HUES64 (cell line): ENCODE results near the gene SYNE2.

ENCODE experiments used
- H3K27ac ChIP-seq: 2 replicates; pipeline ENCODE4 v1.7.0; 2013; ENCODE audit warnings: low read depth, low read length, inconsistent platforms
- H3K27me3 ChIP-seq: 2 replicates; pipeline ENCODE4 v1.6.1; 2013; ENCODE audit warnings: mild to moderate bottlenecking, low read length; ENCODE audit not compliant: insufficient read depth
- H3K36me3 ChIP-seq: 2 replicates; pipeline ENCODE4 v1.6.1; 2013; ENCODE audit warnings: mild to moderate bottlenecking, low read length; ENCODE audit not compliant: insufficient read depth
- H3K4me1 ChIP-seq: 2 replicates; pipeline ENCODE4 v1.6.1; 2013; ENCODE audit warnings: mild to moderate bottlenecking, low read length, moderate library complexity; ENCODE audit not compliant: insufficient read depth
- H3K4me3 ChIP-seq: 2 replicates; pipeline ENCODE4 v1.5.1; 2013; ENCODE audit warnings: mild to moderate bottlenecking, low read length, moderate library complexity
- H3K9ac ChIP-seq: 2 replicates; pipeline ENCODE4 v1.6.1; 2013; ENCODE audit warnings: mild to moderate bottlenecking, low read depth, low read length
- H3K9me3 ChIP-seq: 2 replicates; pipeline ENCODE4 v1.6.1; 2013; ENCODE audit warnings: low read depth, low read length; ENCODE audit not compliant: insufficient read depth
- WGBS: fragments of 150-250, 120-280 bp; methylation state at CpG from one replicate; pipeline ENCODE4 v1.1.7; 2013; ENCODE audit warnings: missing lambda C conversion rate; 5-methylcytosine and 5-hydroxymethylcytosine counted together

The SYNE2 gene

GRCh38 chr14:63877550-63877939 is 24.7 kb downstream of the SYNE2 start:
- Histone ChIP-seq H3K9me3 (no peaks in the 10 kb centered on the region), H3K4me1 (peaks cover 10% of the 10 kb centered on the region; the same call in 1 of the 2 replicates), H3K4me3 (no peak overlapping the region), H3K27me3 (no peaks in the 10 kb centered on the region), H3K9ac (no peak overlapping the region), H3K27ac (no peak overlapping the region), H3K36me3 (0 out of 2 replicates have a peak, but pooled peaks cover 3% of the 10 kb centered on the region)
- WGBS, result 95% methylated on average over 2 of the region's 3 CpGs

- no peak overlapping the region for H3K4me3 ChIP-seq
- WGBS, result 97% methylated on average over 3 of the region's 3 CpGs
Observed at GRCh38 chr14:63878052-63878451, 25.2 kb downstream of the SYNE2 start.

GRCh38 chr14:63878792-63879191 is 26.0 kb downstream of the SYNE2 start:
- Histone ChIP-seq H3K36me3 (0 out of 2 replicates have a peak, but pooled peaks cover 3% of the 10 kb centered on the region), H3K27ac (no peak overlapping the region), H3K9ac (no peak overlapping the region), H3K4me3 (no peak overlapping the region), H3K27me3 (no peaks in the 10 kb centered on the region), H3K4me1 (peaks cover 6% of the 10 kb centered on the region; the same call in 1 of the 2 replicates), H3K9me3 (no peaks in the 10 kb centered on the region)
- WGBS, result 98% methylated on average over 4 of the region's 4 CpGs

More at GRCh38 chr14:63878052-63878451, 25.2 kb downstream of the SYNE2 start:
- Histone ChIP-seq H3K36me3 (0 out of 2 replicates have a peak, but pooled peaks cover 3% of the 10 kb centered on the region), H3K27me3 (no peaks in the 10 kb centered on the region), H3K4me1 (peaks cover 10% of the 10 kb centered on the region; the same call in 1 of the 2 replicates), H3K9ac (no peak overlapping the region), H3K27ac (no peak overlapping the region), H3K9me3 (no peaks in the 10 kb centered on the region)

GRCh38 chr14:63881926-63882325 is 29.1 kb downstream of the SYNE2 start:
- WGBS, result 69% methylated on average over 4 of the region's 5 CpGs
- no peaks in the 10 kb centered on the region for H3K9me3 ChIP-seq

GRCh38 chr14:63887899-63888298 is 35.1 kb downstream of the SYNE2 start:
- Histone ChIP-seq H3K27me3 (no peaks in the 10 kb centered on the region), H3K9ac (no peak overlapping the region), H3K36me3 (0 out of 2 replicates have a peak, but pooled peaks cover 3% of the 10 kb centered on the region), H3K4me3 (no peak overlapping the region), H3K4me1 (peaks cover 32% of the 10 kb centered on the region), H3K27ac (no peak overlapping the region), H3K9me3 (no peaks in the 10 kb centered on the region)
- 95% methylated on average over 7 of the region's 7 CpGs for WGBS

More at GRCh38 chr14:63881926-63882325, 29.1 kb downstream of the SYNE2 start:
- H3K9ac ChIP-seq, result no peak overlapping the region
- 0 out of 2 replicates have a peak, but pooled peaks cover 6% of the 10 kb centered on the region for H3K36me3 ChIP-seq
- no peaks in the 10 kb centered on the region for H3K4me1 ChIP-seq
- no peak overlapping the region for H3K27ac ChIP-seq
- H3K4me3 ChIP-seq, result no peak overlapping the region
- no peaks in the 10 kb centered on the region for H3K27me3 ChIP-seq

GRCh38 chr14:63890553-63890952 is 37.7 kb downstream of the SYNE2 start:
- H3K4me3 ChIP-seq, result peak overlapping the region; percentile 28
- no peaks in the 10 kb centered on the region for H3K9me3 ChIP-seq
- H3K36me3 ChIP-seq, result no peaks in the 10 kb centered on the region
- peaks cover 44% of the 10 kb centered on the region for H3K4me1 ChIP-seq
- H3K27me3 ChIP-seq, result no peaks in the 10 kb centered on the region
- H3K9ac ChIP-seq, result peak overlapping the region; percentile 16; the same call in 1 of the 2 replicates
- peak overlapping the region; percentile 87 for H3K27ac ChIP-seq
- WGBS, result 71% methylated on average over 1 of the region's 1 CpG

GRCh38 chr14:63891148-63891975 is 38.6 kb downstream of the SYNE2 start:
- WGBS, result 6% methylated on average over 9 of the region's 10 CpGs
- Histone ChIP-seq H3K9me3 (no peaks in the 10 kb centered on the region), H3K27ac (peak overlapping the region; percentile 87), H3K27me3 (no peaks in the 10 kb centered on the region), H3K4me1 (peaks cover 44% of the 10 kb centered on the region), H3K9ac (peak overlapping the region; percentile 57), H3K4me3 (peak overlapping the region; percentile 38), H3K36me3 (no peaks in the 10 kb centered on the region)

- H3K4me1 ChIP-seq, result peaks cover 44% of the 10 kb centered on the region
- H3K9ac ChIP-seq, result peak overlapping the region; percentile 57
- 0 out of 2 replicates have a peak overlapping the region, but pooled peaks have one; percentile 38 for H3K4me3 ChIP-seq
- 74% methylated on average over 2 of the region's 2 CpGs for WGBS
- no peaks in the 10 kb centered on the region for H3K27me3 ChIP-seq
- H3K27ac ChIP-seq, result peak overlapping the region; percentile 87
- no peaks in the 10 kb centered on the region for H3K36me3 ChIP-seq
- H3K9me3 ChIP-seq, result no peaks in the 10 kb centered on the region
Observed at GRCh38 chr14:63892265-63892664, 39.5 kb downstream of the SYNE2 start.

GRCh38 chr14:63893701-63894458 is 41.1 kb downstream of the SYNE2 start:
- Histone ChIP-seq H3K9me3 (no peaks in the 10 kb centered on the region), H3K9ac (no peak overlapping the region), H3K4me1 (peaks cover 44% of the 10 kb centered on the region), H3K4me3 (no peak overlapping the region), H3K27me3 (no peaks in the 10 kb centered on the region), H3K36me3 (no peaks in the 10 kb centered on the region), H3K27ac (peak overlapping the region; percentile 56)
- 82% methylated on average over 5 of the region's 5 CpGs for WGBS

- Histone ChIP-seq H3K36me3 (no peaks in the 10 kb centered on the region), H3K9ac (no peak overlapping the region), H3K27me3 (no peaks in the 10 kb centered on the region), H3K9me3 (no peaks in the 10 kb centered on the region), H3K27ac (no peak overlapping the region), H3K4me3 (no peak overlapping the region), H3K4me1 (peaks cover 33% of the 10 kb centered on the region)
Observed at GRCh38 chr14:63895510-63895909, 42.7 kb downstream of the SYNE2 start.

GRCh38 chr14:63896278-63896720 is 43.5 kb downstream of the SYNE2 start:
- H3K36me3 ChIP-seq, result no peaks in the 10 kb centered on the region
- H3K9ac ChIP-seq, result no peak overlapping the region
- H3K4me3 ChIP-seq, result no peak overlapping the region
- H3K27me3 ChIP-seq, result no peaks in the 10 kb centered on the region
- no peaks in the 10 kb centered on the region for H3K9me3 ChIP-seq
- H3K4me1 ChIP-seq, result peaks cover 27% of the 10 kb centered on the region
- no peak overlapping the region for H3K27ac ChIP-seq
- WGBS, result 96% methylated on average over 4 of the region's 4 CpGs
